CD4-positive, alpha-beta T cell treated with Interleukin-21 for 1 hour (primary cell): ENCODE data around the gene ECI2.
A peak's percentile ranks its signal among the peaks of the same experiment; 100 is the strongest.
"Not testable (repeated sequence)": the region's sequence is repeated elsewhere in the genome, so short reads cannot be mapped to it uniquely, and the experiment has no call there.

Experiments
- DNase-seq: peaks from one replicate; pipeline ENCODE4 v3.0.0-alpha.2; 2020

Gene ECI2

DNA sequence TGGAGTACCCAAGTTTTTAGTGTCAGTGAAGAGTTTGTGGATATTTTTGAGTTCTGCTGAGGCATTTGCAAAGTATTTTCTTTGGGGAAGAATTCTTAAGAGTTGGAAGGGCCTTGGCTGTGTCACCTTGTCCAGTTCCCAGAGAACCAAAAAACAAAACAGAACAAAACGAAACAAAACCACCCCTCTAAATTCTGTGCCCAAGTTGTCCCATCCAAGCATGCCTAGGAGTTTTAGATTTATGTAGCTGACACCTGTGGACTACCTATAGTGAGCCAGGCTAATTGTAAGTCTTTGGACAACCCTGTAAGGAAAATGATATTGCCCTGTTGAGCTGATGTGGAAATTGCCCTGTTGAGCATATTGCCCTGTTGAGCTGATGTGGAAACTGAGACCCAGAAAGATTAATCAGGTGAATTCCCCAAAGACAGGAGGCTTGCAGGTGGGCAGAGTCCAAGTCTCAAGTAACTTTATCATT is 1.0 kb upstream of the ECI2 start:
- no peak for DNase-seq

DNA sequence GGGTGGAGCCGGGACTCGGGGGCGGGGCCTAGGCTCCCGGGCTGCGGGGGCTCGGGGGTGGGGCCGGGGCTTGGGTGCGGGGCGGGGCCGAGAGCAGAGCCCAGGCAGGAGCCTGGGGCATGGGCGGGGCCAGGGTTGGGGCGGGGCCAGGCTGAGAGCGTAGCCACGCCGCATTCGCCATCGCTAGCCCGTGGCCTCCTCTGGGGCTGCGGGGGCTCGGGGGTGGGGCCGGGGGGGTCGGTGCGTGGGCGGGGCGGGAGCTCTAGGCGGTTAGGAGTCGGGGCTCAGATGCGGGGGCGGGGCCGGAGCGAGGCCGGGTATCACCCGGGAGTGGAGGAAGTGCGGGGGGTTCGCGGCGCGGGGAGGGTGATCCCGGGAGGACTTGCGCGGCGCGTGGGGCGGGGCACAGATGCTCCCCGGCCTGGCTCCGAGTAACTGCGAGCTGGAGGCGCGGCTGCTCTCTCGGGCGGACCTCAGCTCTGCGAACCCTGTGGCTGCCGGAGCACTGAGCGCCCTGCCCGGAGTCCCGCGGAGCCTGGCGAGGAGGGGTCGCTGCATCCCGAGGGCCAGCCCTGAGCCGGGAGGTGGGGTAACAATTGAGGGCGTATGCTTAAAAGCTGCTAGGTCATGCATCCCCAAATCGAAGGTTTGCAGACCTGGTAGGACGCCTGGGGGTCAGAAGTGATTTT is 434 bp upstream of the ECI2 start:
- DNase-seq, result peak; percentile 96

DNA sequence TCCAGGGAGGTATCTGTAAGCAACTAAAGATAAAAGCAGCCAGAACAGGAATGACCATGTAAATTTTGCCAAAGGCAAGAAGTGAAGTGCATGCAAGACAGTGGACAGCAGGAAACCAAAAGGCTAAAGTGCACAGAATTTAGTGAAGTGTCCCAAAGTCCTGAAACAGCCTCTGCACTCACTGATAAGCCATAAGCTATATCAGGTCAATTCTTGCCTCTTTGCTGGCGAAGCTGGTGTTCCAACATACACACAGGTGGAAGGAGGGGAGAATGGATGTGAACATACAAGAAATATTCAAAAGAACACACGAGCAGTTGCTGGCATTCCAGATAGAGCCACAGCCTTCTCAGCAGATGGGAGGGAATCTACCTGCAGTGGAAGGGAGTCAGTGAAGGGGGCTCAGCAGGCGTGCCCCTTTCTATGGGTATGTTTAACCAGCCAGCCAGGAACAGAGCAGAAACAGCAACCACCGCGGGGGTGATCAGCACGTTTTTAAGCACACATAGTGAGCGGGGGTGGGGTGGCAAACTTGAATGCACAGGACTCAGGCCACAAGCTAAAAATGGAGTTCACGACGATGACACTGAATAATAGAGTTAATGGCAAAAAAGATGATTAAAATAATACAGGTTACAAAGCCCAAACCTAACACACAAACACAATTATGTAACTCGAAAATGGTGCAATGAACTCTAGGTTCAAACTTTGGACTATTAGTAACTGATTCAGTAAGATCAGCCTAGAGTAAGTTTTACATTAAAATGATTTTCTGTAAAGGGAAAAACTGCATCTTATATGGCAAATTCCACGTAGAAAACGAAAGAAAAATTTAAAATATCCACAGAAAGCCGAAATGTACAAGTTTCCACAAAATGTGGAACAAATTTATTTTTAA is 1.2 kb downstream of the ECI2 start:
- peak; percentile 16 for DNase-seq

DNA sequence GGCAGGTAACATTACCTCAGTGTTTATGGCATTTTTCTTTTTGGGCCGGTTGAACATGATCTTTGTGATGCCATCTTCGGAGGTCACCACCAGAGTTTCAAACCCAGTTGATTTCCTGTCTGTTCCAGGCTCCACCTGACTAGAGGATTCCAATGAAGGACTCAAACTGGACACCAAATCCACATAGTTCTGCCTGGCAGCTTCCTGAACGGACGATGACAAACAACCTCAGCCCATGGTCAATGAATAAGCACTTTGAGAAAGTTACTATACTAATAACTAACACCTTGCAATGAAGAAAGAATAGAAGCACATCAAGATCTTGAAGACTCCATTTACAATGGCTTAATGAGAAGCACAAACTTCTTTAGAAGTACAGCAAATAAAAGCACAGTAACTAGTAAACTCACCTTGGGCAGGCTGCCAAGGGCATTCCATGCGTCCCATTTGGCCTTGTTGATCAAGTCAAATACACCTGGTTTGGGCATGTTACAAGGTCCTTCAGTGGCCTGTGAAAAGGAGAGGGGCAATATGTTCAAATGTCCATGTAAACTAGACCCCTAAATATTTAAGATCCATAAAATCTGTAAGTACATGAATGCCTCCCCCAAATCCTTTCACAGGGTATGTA is 4.9 kb downstream of the ECI2 start:
- DNase-seq, result no peak

DNA sequence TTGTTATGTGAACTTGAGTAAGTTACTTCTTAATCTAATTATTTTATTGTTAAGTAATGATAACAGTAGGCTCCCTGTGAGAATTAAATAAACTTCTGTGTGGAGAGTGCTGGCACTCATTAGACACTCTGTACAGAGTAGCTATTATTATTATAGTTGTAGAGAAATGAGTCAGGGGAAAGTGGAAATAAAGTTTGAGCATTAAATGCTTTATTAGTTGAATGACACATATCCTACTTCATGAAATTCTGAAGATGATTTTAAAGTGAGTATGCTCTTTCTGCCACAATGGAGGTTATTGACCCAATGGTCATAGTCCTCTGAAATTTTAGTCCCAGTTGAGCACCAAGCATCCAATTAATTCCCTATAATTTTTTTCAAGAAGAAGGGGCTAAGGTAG is 5.9 kb downstream of the ECI2 start:
- DNase-seq, result no peak

DNA sequence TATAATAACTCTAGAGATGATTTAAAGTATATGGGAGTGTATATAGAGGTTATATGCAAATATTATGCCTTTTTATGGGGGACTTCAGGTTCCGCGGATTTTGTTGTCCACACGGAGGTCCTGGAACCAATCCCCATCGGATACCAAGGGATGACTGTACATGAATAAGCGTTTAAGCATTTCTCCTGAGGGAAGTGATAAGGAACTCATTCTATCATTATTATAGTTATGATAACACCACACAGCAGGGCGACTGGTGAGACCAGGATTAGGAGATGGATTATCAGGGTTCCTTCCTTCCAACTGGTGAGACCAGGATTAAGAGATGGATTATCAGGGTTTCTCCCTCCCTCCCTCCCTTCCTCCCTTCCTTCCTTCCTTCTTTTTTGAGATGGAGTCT is 6.6 kb downstream of the ECI2 start:
- DNase-seq, result no peak

DNA sequence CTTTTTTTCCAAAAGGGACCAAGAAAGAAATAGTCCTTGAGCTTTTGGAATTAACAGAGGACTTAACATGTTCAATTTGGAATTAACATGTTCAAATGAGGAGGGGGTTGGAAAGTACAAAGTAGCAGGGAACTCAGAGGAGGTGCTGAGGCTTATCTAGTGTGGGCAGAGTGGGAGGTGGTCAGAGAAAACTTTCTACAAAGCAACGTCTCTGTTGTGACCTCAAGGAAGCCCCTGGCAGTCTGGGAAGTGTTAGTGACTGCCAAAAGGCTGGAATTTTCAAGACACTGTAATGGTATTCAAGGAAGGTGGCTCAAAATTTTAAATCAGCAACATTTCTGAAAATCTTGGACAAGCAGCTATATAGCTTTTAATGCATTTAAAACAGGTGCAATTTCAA is 7.3 kb downstream of the ECI2 start:
- no peak for DNase-seq

DNA sequence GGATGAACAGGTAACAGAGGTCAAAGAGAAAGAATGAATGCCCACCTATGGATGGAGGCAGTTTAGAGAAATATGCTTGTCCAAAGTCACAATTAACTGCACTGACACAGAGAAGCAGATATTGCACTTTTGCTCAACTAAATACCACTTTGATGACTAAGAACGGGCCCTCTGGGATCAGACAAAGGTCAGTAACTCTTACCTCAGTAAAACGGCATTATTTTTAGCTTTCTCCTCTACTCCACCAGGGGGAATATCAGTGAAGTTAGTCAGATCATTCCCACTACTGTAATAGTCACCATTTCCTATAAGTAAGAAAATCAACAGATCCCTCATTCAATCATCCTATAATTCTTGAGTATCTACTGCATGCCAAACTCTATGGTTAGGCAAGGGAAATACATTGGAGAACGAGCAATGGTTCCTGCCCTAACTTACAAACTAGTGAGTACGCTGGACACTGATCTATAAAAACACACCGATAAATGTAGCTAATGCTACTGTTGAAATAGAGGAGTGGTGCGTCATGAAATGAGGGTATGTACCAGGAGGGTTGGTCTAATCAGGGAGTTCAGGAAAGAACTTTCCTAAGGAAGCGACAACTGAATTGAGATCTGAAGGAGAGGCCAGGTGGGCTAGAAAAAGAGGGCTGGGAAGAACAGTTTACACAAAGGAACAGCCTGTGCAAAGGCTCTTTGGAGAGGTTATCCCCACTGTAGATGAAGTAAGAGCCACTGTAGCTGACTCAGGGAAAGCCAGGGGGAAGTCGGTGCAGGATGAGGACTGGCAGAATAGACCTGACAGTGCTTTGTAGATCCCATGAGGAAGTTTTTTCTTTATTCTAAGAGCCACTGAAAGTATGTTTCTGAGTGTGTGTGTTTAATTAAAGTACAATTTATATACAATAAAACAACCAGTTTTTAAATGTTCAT is 9.2 kb downstream of the ECI2 start:
- DNase-seq, result no peak

DNA sequence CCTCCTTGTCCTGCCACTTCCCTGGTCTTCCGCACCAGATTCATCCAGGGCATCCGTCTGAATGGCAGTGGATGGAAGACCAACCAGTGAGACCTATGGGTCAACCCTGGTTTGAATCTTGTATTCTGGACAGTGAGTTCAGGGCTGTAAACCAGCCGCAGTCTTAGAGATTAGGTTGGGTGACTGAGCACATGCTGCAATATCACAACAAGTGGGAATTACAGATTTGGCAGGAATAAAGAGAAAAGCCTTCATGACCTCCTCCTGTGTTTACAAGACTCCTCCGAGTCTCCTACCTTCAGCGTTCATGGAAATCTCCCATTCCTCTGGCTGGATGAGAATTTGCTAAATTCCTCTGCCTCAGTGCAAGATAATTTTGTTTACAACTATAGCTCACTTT is 9.9 kb downstream of the ECI2 start:
- no peak for DNase-seq

DNA sequence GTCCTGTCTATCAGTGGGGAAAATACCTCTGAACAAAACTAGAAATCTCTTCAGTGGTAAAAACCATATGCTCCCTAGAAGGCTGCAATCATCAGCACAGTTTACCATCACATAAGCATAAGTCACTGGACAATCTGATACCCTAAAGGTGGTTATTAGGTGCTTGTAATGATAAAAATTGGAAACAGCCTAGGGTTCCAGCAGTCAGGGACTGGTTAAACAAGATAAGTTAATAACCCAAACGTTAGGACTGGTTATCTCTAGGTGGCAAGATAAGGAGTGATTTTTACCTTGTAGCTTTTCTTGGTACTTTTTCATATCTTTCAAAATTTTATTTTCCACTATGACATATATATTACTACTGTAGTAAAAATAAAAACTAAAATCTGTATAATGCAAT is 11.0 kb downstream of the ECI2 start:
- no peak for DNase-seq

DNA sequence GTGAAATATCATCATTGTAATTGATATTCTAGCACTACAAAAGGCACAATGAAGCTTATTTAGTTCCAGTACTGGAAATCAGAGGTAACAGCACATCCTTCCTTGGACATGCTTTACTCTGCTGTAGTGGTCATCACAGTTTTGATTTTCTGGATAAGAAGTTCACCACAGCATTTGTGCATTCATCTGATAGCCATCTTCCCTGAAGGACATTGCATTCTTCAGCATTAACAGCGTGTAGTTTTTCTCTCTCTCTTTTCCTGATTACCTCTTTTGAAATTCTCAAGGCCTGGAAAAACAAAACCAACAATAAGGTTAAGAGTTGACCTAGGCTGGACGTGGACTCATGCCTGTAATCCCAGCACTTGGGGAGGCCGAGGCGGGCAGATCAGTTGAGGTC is 19.6 kb downstream of the ECI2 start:
- no peak for DNase-seq

DNA sequence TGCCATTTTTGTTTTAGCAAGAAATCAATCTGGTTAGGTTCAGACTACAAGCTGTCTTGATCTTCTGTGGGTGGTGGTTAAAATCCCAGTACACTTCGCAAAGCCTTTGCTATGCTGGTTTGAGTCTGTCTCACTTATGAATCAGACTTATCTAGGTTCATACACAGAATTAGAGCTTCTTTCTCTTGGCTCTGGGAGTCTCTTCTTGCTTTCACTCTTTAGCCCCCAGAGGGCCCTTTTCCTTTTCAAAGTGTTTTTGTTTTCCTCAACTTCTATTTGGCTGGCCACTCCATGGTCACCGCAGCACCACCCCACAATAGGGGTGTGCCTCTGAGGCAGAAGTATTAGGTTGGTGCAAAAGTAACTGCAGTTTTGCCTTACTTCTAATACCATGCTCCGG is 21.3 kb downstream of the ECI2 start:
- DNase-seq, result no peak

DNA sequence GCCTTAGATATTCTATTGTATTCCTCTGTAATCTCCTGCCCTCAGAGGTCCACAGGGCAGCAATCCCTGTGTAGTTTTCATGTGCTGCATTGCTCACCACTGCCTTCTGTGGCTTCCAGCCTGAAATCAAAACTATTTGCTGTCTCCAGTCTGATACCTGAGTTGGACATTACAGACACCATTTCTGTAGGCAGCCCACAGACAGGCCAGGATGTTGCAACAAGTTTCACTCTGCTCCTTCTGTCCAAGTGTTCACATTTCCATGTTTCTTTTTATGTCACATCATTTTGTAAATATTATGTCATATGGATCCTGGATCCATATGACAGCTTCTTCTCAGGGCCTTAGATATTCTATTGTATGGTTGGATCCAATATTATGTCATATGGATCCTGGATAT is 21.7 kb downstream of the ECI2 start:
- no peak for DNase-seq

DNA sequence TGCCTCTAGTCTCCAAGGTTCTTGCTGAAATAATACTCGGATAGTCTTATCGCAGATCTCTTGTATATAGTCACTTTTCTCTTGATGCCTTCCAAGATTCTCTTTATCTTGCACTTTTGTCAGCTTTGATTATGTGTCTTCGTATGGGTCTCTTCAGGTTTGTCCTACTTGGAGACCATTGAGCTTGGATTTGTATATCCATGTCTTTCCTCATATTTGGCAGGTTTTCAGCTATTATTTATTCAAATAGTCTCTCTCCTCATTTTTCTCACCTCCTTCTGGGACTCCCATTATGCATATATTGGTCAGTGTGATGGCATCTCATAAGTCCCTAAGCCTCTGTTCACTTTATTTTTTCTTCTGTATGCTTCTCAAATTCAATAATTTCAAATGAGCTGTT is 23.0 kb downstream of the ECI2 start:
- DNase-seq, result no peak

DNA sequence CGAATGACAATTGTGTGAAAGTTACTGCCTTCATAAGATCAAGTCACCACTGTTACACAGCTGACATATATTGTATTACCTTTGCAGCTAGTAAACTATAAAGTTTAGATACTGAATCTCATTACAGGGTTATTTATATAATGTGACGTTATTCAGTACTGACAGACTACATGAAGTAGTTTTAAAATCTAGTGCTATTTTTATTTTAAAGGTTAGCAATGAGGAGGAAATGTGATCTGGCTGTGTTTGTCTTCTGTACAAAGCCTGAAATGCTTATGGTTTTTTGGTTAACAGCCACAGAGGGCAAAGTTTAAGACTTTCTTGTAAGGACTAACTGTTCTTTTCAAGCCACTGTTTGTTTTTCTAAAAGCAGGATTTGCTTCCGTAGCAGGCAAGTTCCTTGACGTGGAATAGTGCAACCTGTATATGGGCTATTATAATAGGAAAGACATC is 26.0 kb downstream of the ECI2 start:
- DNase-seq, result not testable (repeated sequence)

DNA sequence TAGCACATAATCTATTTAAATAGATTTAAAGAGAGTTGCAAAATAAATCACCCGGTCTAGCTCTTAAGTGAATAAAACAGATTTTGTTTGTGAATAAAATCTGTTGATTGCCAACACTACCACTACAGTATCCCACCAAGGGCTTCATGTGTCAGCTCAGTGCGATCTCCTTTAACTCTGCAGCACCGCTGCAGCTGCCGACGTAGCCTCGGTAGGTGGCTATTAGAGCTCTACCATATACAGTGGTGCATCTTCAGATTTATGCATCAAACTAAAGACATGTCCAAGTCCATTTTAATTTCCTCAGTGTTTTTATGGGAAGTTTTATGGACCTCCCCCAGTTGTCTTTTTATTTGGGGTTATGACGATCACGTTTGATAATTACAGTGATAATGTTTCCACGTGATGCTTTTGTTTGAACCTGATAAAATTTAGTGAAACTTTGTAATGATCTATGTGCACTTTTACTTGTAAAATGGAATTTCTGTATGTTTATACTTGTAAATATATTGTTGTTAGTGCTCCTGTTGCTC is 26.7 kb downstream of the ECI2 start:
- DNase-seq, result no peak

DNA sequence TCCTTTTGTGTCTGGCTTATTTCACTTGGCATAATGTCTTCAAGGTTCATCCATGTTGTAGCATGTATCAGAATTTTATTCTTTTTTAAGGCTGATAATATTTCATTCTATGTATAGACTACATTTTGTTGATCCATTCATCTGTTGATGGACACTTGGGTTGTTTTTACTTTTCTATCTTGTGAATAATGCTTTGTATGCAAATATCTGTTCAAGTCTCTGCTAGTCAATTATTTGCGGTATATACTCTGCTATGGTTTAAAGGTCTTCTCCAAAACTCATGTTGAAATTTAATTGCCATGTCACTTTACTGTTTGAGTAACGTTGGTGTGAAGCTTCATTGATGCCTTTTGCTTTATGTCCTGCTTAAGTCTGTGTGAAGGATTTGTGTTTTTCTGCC is 27.5 kb downstream of the ECI2 start:
- no peak for DNase-seq

DNA sequence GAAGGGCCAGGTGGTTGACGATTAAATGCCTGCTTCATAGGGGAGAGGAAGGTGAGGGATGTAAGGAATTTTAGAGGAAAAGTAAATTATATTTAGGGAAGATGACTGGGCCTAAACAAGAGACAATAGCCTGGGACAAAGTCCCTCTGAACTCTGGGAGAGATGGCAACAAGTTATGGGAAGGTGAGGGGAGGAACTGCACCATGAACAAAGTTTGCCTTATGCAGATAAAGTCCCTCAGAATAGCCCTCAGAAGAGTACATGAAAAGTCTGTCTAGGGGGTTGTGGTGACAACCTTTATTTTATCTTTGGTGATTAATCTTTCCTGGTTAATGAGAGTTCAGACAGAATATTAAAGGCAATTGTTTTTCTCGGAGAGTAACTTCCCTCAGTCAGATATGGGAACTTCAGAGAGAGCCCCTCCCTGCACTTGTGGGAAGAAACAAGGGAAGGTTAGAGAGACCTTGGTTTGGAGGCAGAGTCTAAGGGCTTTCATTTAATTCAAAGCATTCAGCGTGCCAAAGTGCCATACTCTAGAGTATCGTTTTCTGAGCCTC is 29.3 kb downstream of the ECI2 start:
- no peak for DNase-seq

DNA sequence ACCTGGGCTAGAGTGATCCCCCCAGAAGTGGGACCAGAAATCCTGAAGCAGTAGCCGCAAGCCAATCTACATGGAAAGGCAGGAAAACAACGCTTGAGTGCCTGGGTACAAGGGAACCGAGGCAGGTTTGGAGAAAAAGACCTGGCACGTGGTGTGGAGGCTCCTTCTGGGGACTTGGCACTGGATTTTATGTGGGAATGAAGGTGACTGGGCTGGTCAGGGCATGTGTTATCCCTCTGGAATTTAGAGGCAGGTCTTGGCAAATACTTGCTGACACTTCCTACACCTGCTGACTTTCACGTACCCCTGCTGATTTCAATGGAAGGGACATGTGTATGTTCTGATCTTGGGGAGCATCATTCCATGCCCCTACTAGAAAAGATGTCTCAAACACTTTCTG is 31.4 kb downstream of the ECI2 start:
- no peak for DNase-seq

DNA sequence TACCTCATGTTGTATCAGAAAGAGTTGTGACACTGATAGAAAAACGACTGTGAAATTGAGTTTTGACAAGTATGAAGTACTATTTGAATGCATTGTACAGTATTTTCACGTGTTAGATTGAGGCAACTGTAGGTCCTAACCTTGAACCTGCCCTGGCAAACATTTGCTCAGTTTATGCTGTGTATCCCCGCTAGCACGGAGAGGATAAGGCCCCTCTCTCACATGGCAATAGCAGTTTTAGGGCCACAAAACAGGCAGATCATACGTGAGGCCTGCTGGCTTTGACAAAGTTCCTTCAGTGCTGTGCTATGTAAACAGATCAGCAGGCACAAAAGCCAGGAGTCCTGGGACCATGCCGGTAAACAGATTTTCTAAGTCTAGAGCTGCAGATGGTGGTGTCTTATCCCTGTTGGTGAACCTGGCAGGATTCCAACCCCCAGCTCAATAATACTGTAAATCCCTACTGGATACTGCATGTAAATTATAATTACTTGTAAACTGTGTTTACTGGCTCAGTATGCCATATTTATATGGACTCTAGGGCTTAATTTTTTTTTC is 32.6 kb downstream of the ECI2 start:
- DNase-seq, result no peak

DNA sequence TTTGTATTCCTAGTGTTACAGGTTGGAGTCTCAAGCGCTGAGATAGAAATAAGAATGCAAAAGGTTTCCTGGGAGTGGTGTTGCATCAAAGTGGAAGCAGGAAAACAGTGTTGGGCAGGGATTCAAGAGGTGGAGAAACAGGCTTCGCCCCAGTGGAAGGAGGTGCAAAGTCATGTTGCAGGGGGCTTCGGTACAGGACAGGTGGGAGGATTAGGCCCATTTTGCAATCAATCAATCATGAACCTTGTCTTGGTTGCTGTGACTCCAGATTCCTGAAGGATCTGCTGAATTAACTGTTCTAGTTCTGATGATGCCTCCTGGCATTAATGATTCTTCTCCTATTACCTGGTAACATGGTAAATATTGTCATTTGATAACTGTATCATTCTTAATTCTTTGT is 34.1 kb downstream of the ECI2 start:
- DNase-seq, result no peak

DNA sequence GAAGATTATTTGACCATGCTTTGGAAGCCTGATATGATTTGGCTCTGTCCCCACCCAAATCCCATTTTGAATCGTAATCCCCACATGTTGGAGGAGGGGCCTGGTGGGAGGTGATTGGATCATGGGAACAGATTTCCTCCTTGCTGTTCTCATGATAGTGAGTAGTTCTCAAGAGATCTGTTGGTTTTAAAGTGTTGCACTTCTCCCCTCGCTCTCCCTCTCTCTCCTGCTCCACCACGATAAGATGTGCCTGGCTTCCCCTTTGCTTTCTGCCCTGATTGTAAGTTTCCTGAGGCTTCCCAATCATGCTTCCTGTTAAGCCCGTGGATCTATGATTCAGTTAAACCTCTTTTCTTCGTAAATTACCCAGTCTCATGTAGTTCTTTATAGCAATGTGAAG is 34.7 kb downstream of the ECI2 start:
- DNase-seq, result no peak
